Smooth muscle cell of bladder (primary cell): Measurements from ENCODE around the gene SPACA6. TPM values are rescaled to one million over a fixed set of nuclear protein-coding genes. Genes with fewer than 3 reads are reported as not detected.

Source experiments
- total RNA-seq: library from RNA; depleted of rRNA; stranded (reverse); fragments of >200 nt; gene quantifications from 2 replicates; pipeline ENCODE4 v1.2.3, GENCODE V29; 2014

SPACA6 gene
- total RNA-seq, result 4.7 and 6.5 TPM in 2 replicates

DNA sequence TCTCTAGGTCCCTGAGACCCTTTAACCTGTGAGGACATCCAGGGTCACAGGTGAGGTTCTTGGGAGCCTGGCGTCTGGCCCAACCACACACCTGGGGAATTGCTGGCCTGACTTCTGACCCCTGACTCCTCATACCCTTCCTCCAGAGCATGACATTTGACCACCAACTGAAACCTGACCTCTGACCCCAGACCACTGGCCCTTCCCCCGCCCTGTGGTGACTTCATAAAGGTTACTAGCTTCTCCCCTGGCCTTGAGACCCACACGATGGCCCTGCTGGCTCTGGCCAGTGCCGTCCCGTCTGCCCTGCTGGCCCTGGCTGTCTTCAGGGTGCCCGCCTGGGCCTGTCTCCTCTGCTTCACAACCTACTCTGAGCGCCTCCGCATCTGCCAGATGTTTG lies at the start of gene SPACA6:
TSS of gene SPACA6 (plus strand) at position 71 of the 400 bp plus-strand sequence. CDS start at position 268, 197 bp downstream.

GRCh38 chr19:51646730-51647129 lies 46.4 kb upstream of the SPACA6 start, which contains the start of gene SIGLEC14:
TSS of gene SIGLEC14 (minus strand) at chr19:51646825. CDS start at chr19:51646759, 66 bp downstream.

DNA sequence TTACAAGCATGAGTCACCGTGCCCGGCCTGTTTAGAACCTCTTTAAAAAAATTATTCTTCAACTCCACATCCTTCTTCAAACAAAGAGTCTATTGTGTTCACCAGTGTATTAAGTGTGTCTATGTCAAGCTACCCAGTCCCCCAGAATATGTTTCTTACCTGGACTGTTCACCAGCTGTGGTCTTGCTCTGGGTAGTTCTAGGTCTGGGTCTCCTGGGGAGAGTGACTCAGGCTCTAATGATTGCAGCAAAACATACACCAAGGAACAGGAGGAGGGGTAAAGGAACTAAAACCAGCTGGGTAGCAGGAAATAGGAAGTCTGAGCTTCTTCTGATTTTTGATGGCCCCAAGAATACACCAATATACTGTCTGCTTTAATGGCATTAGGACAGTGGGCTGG lies 58.5 kb downstream of the SPACA6 start, which contains the start of gene FPR1:
TSS of gene FPR1 (minus strand) at position 224 of the 400 bp plus-strand sequence. CDS start 4,884 bp downstream, outside the sequence.

Other genes with a start within 250 kb of the SPACA6 start
- not detected in 2 replicates for gene SIGLEC8, start 234.9 kb upstream of the SPACA6 start, total RNA-seq
- not detected in 2 replicates for gene CEACAM18, start 214.8 kb upstream of the SPACA6 start, total RNA-seq
- gene SIGLEC12, start 191.5 kb upstream of the SPACA6 start, total RNA-seq, result not detected in 2 replicates
- gene SIGLEC6, start 161.7 kb upstream of the SPACA6 start, total RNA-seq, result not detected in 2 replicates
- gene ZNF175, start 122.0 kb upstream of the SPACA6 start, total RNA-seq, result 2.7 and 4.4 TPM in 2 replicates
- gene SIGLEC5, start 62.9 kb upstream of the SPACA6 start, total RNA-seq, result not detected in 2 replicates
- not detected in 2 replicates for gene SIGLEC14, start 46.5 kb upstream of the SPACA6 start, total RNA-seq
- gene HAS1, start 30.7 kb downstream of the SPACA6 start, total RNA-seq, result 0.43 and 1.1 TPM in 2 replicates
- gene FPR1, start 58.5 kb downstream of the SPACA6 start, total RNA-seq, result 0.09 and 0.14 TPM in 2 replicates
- not detected in 2 replicates for gene FPR2, start 67.8 kb downstream of the SPACA6 start, total RNA-seq
- under 0.01 TPM in 2 replicates for gene FPR3, start 101.8 kb downstream of the SPACA6 start, total RNA-seq
- 5.3 and 10.3 TPM in 2 replicates for gene ZNF577, start 194.6 kb downstream of the SPACA6 start, total RNA-seq
- 4.4 and 5.3 TPM in 2 replicates for gene ZNF649, start 211.7 kb downstream of the SPACA6 start, total RNA-seq
- gene ZNF613, start 234.1 kb downstream of the SPACA6 start, total RNA-seq, result 6.9 and 7.0 TPM in 2 replicates